GM23338 (cell line): ENCODE data around the gene HES4. TPM values are rescaled to one million over a fixed set of nuclear protein-coding genes. Genes with fewer than 3 reads are reported as not detected.

Experiments
- ATAC-seq: fragments of 200-7000 bp; cut with Tn5 transposase; 3 replicates; pipeline ENCODE4 v1.9.1; 2020
- DNase-seq: peaks from one replicate; pipeline ENCODE4 v3.0.0-alpha.2; 2015; ENCODE audit warnings: low spot score
- H2AFZ ChIP-seq: fragments of 200-600 bp; sonication (generic); 2 replicates; pipeline ENCODE4 v1.8.0; 2016; ENCODE audit warnings: antibody characterized with exemption, mild to moderate bottlenecking, moderate library complexity
- H3F3A ChIP-seq: fragments of 200-600 bp; sonication (generic); replicated peaks from 2 replicates; pipeline ENCODE4 v1.8.0; 2017; ENCODE audit warnings: antibody characterized with exemption, mixed run types, low read depth
- H3K27ac ChIP-seq: fragments of 200-600 bp; sonication (generic); 2 replicates; pipeline ENCODE4 v1.6.1; 2016; ENCODE audit warnings: low read depth
- H3K27me3 ChIP-seq: fragments of 200-600 bp; sonication (generic); 2 replicates; pipeline ENCODE4 v1.8.0; 2016; ENCODE audit warnings: mild to moderate bottlenecking, mixed run types, moderate library complexity; ENCODE audit not compliant: insufficient read depth
- H3K36me3 ChIP-seq: fragments of 200-600 bp; sonication (generic); 2 replicates; pipeline ENCODE4 v1.8.0; 2016; ENCODE audit warnings: mild to moderate bottlenecking; ENCODE audit not compliant: insufficient read depth
- H3K4me1 ChIP-seq: fragments of 200-600 bp; sonication (generic); 2 replicates; pipeline ENCODE4 v1.8.0; 2016; ENCODE audit warnings: mild to moderate bottlenecking, moderate library complexity; ENCODE audit not compliant: insufficient read depth
- H3K4me2 ChIP-seq: fragments of 200-600 bp; sonication (generic); 2 replicates; pipeline ENCODE4 v1.7.1; 2017; ENCODE audit warnings: mixed run types
- H3K4me3 ChIP-seq: fragments of 200-600 bp; sonication (generic); 2 replicates; pipeline ENCODE4 v1.6.1; 2016; ENCODE audit warnings: mixed run types
- H3K79me2 ChIP-seq: fragments of 200-600 bp; sonication (generic); replicated peaks from 2 replicates; pipeline ENCODE4 v1.8.0; 2017; ENCODE audit warnings: mild to moderate bottlenecking; ENCODE audit not compliant: insufficient read depth
- H3K9me2 ChIP-seq: fragments of 200-600 bp; sonication (generic); 2 replicates; pipeline ENCODE4 v1.8.0; 2017; ENCODE audit not compliant: insufficient read depth
- H4K20me1 ChIP-seq: fragments of 200-600 bp; sonication (generic); replicated peaks from 2 replicates; pipeline ENCODE4 v1.8.0; 2017; ENCODE audit warnings: mild to moderate bottlenecking; ENCODE audit not compliant: insufficient read depth
- H3K27ac Mint-ChIP-seq: 2 replicates; pipeline ENCODE4 v1.8.0; 2020; ENCODE audit warnings: inconsistent platforms, mild to moderate bottlenecking, moderate library complexity, mixed read lengths
- H3K27me3 Mint-ChIP-seq: 3 replicates; pipeline ENCODE4 v1.8.0; 2022; ENCODE audit warnings: low read depth, mild to moderate bottlenecking, moderate library complexity, mixed read lengths, inconsistent platforms; ENCODE audit not compliant: insufficient read depth, poor library complexity
- H3K36me3 Mint-ChIP-seq: 3 replicates; pipeline ENCODE4 v1.8.0; 2021; ENCODE audit warnings: low read depth, mild to moderate bottlenecking, inconsistent platforms, moderate library complexity, mixed read lengths
- H3K4me1 Mint-ChIP-seq: 3 replicates; pipeline ENCODE4 v1.8.0; 2020; ENCODE audit warnings: mild to moderate bottlenecking, inconsistent platforms, mixed read lengths
- H3K4me3 Mint-ChIP-seq: 3 replicates; pipeline ENCODE4 v1.8.0; 2021; ENCODE audit warnings: moderate library complexity, mild to moderate bottlenecking, inconsistent platforms, mixed read lengths
- H3K9me3 Mint-ChIP-seq: 3 replicates; pipeline ENCODE4 v1.8.0; 2020; ENCODE audit warnings: moderate library complexity, mild to moderate bottlenecking, inconsistent platforms, mixed read lengths
- ETS1 ChIP-seq: IDR thresholded peaks from 2 replicates; pipeline ENCODE4 v1.6.1; 2016; ENCODE audit warnings: antibody characterized with exemption
- EZH2 ChIP-seq: fragments of 200-600 bp; sonication (generic); IDR thresholded peaks from one replicate; pipeline ENCODE4 v1.8.0; 2017; ENCODE audit warnings: antibody characterized with exemption, mild to moderate bottlenecking, low read depth; ENCODE audit not compliant: unreplicated experiment
- EZH2phosphoT487 ChIP-seq: fragments of 200-600 bp; sonication (generic); IDR thresholded peaks from one replicate; pipeline ENCODE4 v1.8.1; 2018; ENCODE audit warnings: antibody characterized with exemption; ENCODE audit not compliant: unreplicated experiment
- POLR2AphosphoS5 ChIP-seq: IDR thresholded peaks from 2 replicates; pipeline ENCODE4 v1.6.1; 2016; ENCODE audit warnings: antibody characterized with exemption, low read depth
- REST ChIP-seq: IDR thresholded peaks from one replicate; pipeline ENCODE4 v1.6.1; 2018; ENCODE audit warnings: antibody characterized with exemption; ENCODE audit not compliant: unreplicated experiment
- ZNF114 ChIP-seq: fragments of 250-450 bp; sonication (Bioruptor Pico); IDR thresholded peaks from 2 replicates; pipeline ENCODE4 v1.5.0; 2020; ENCODE audit warnings: mild to moderate bottlenecking, moderate library complexity
- ZNF331 ChIP-seq: fragments of 250-450 bp; sonication (Bioruptor Pico); IDR thresholded peaks from 2 replicates; pipeline ENCODE4 v1.5.0; 2020; ENCODE audit warnings: low read depth, mild to moderate bottlenecking, moderate library complexity
- ZNF462 ChIP-seq: fragments of 250-450 bp; sonication (Bioruptor Pico); IDR thresholded peaks from 2 replicates; pipeline ENCODE4 v1.5.0; 2020; ENCODE audit warnings: mild to moderate bottlenecking, moderate library complexity
- polyA plus RNA-seq: library from polyadenylated mRNA; unstranded; fragments of >200 nt; fragmentation: Nextera tagmentation; extraction: Ambion mirVana; gene quantifications from 2 replicates; pipeline ENCODE4 v1.2.1, GENCODE V29; 2016
- total RNA-seq: library from RNA; depleted of rRNA; stranded (reverse); fragments of >200 nt; shearing (Covaris generic); gene quantifications from 2 replicates; pipeline ENCODE4 v1.2.3, GENCODE V29; 2014

The HES4 gene
- total and polyA plus RNA-seq, 2 experiments from 2014 or later = 2.3 to 6.7 TPM

- Mint-ChIP-seq H3K4me1 (no peaks in the 10 kb centered on the region; the same call in 2 of the 3 replicates), H3K27ac (no peak overlapping the region), H3K4me3 (no peak overlapping the region), H3K27me3 (peaks cover 43% of the 10 kb centered on the region), H3K9me3 (peaks cover 5% of the 10 kb centered on the region), H3K36me3 (peaks cover 5% of the 10 kb centered on the region)
- no peaks in the 10 kb centered on the region for H3K4me1 ChIP-seq
- H3K79me2 ChIP-seq = no peaks in the 10 kb centered on the region
- H3K27ac ChIP-seq = no peak overlapping the region
- no peaks in the 10 kb centered on the region for H3K36me3 ChIP-seq
- TF ChIP-seq ZNF114 (CRISPR knock-in tag) = no peak
- no peak for TF ChIP-seq ZNF462 (CRISPR knock-in tag)
- TF ChIP-seq POLR2AphosphoS5 = no peak
- TF ChIP-seq EZH2phosphoT487 = no peak
- H2AFZ ChIP-seq = no peak overlapping the region
- no peak for ATAC-seq
- H3F3A ChIP-seq = no peaks in the 10 kb centered on the region
- DNase-seq = no peak
- H4K20me1 ChIP-seq = no peaks in the 10 kb centered on the region
- no peaks in the 10 kb centered on the region for H3K9me2 ChIP-seq
- peaks cover 29% of the 10 kb centered on the region for H3K27me3 ChIP-seq
- H3K4me3 ChIP-seq = no peak overlapping the region
- no peak overlapping the region for H3K4me2 ChIP-seq
These were observed 18.4 kb downstream of the HES4 start for GRCh38 chr1:981491-981954.

- Histone ChIP-seq H3K36me3 (no peaks in the 10 kb centered on the region), H3F3A (no peaks in the 10 kb centered on the region), H4K20me1 (no peaks in the 10 kb centered on the region), H3K27ac (no peak overlapping the region), H3K27me3 (peaks cover 21% of the 10 kb centered on the region), H3K9me2 (no peaks in the 10 kb centered on the region), H2AFZ (no peak overlapping the region), H3K79me2 (no peaks in the 10 kb centered on the region), H3K4me3 (no peak overlapping the region), H3K4me1 (no peaks in the 10 kb centered on the region; the same call in 1 of the 2 replicates), H3K4me2 (no peak overlapping the region)
- Mint-ChIP-seq H3K9me3 (peaks cover 5% of the 10 kb centered on the region), H3K4me1 (peaks cover 1% of the 10 kb centered on the region), H3K36me3 (peaks cover 5% of the 10 kb centered on the region), H3K27me3 (peaks cover 37% of the 10 kb centered on the region), H3K4me3 (no peak overlapping the region), H3K27ac (no peak overlapping the region)
- ATAC-seq (no peak), DNase-seq (no peak)
- TF ChIP-seq EZH2 = no peak
- TF ChIP-seq POLR2AphosphoS5 = no peak
- TF ChIP-seq ETS1 = no peak
- no peak for TF ChIP-seq REST
- TF ChIP-seq ZNF331 (CRISPR knock-in tag) = no peak
These were observed 19.1 kb downstream of the HES4 start for GRCh38 chr1:980602-981395.
